GM18951 (cell line): ENCODE data around the gene NTRK2.

Experiments
- POLR2A ChIP-seq: IDR thresholded peaks from 4 replicates; pipeline ENCODE4 v1.6.1; 2011; ENCODE audit warnings: mild to moderate bottlenecking; ENCODE audit not compliant: insufficient read length, insufficient read depth; ENCODE audit errors: extremely low read depth
- in situ Hi-C: fragments of 300-500 bp; cut with MboI; formaldehyde crosslinking; loops from one replicate; pipeline ENCODE4 v1.12.0; 2022; ENCODE audit warnings: low sequenced_read_pairs, mixed read lengths, inconsistent platforms; ENCODE audit not compliant: unreplicated experiment

Gene NTRK2

GRCh38 chr9:85008215-85008614 lies 338.7 kb downstream of the NTRK2 start:
- no peak for TF ChIP-seq POLR2A
- in situ Hi-C loops: no loop called here

- in situ Hi-C loops: no loop called here
- no peak for TF ChIP-seq POLR2A
These were observed 339.7 kb downstream of the NTRK2 start for GRCh38 chr9:85009251-85009650.

GRCh38 chr9:85013703-85014102 lies 344.2 kb downstream of the NTRK2 start:
- in situ Hi-C loops: no loop called here
- TF ChIP-seq POLR2A: no peak

GRCh38 chr9:85014292-85014691 lies 344.8 kb downstream of the NTRK2 start:
- in situ Hi-C loops: no loop called here
- TF ChIP-seq POLR2A: no peak

GRCh38 chr9:85016384-85017006 lies 347.0 kb downstream of the NTRK2 start:
- in situ Hi-C loops: no loop called here
- TF ChIP-seq POLR2A: no peak

- TF ChIP-seq POLR2A: no peak
- in situ Hi-C loops: no loop called here
These were observed 351.3 kb downstream of the NTRK2 start for GRCh38 chr9:85020791-85021190.

GRCh38 chr9:85021686-85022085 lies 352.2 kb downstream of the NTRK2 start:
- in situ Hi-C loops: no loop called here
- no peak for TF ChIP-seq POLR2A

- in situ Hi-C loops: no loop called here
- TF ChIP-seq POLR2A: no peak
These were observed 354.8 kb downstream of the NTRK2 start for GRCh38 chr9:85024374-85024773.

GRCh38 chr9:85025638-85026037 lies 356.1 kb downstream of the NTRK2 start:
- in situ Hi-C loops: no loop called here
- TF ChIP-seq POLR2A: no peak

GRCh38 chr9:85027870-85028269 lies 358.3 kb downstream of the NTRK2 start:
- TF ChIP-seq POLR2A: no peak
- in situ Hi-C loops: no loop called here

- in situ Hi-C loops: no loop called here
- TF ChIP-seq POLR2A: no peak
These were observed 360.8 kb downstream of the NTRK2 start for GRCh38 chr9:85030316-85030715.

- no peak for TF ChIP-seq POLR2A
- in situ Hi-C loops: no loop called here
These were observed 367.0 kb downstream of the NTRK2 start for GRCh38 chr9:85036496-85036895.

GRCh38 chr9:85038061-85038460 lies 368.5 kb downstream of the NTRK2 start:
- in situ Hi-C loops: no loop called here
- no peak for TF ChIP-seq POLR2A

GRCh38 chr9:85038824-85039608 lies 369.5 kb downstream of the NTRK2 start:
- in situ Hi-C loops: no loop called here
- no peak for TF ChIP-seq POLR2A

GRCh38 chr9:85040146-85040545 lies 370.6 kb downstream of the NTRK2 start:
- TF ChIP-seq POLR2A: no peak
- in situ Hi-C loops: no loop called here
